ENCODE data around the gene FRY. TPM values are rescaled to one million over a fixed set of nuclear protein-coding genes. Genes with fewer than 3 reads are reported as not detected.
"Not testable (repeated sequence)": the region's sequence is repeated elsewhere in the genome, so short reads cannot be mapped to it uniquely, and the experiment has no call there.

The FRY gene
- total RNA-seq, 4 donors from 2014 or later, result 21.1 to 89.7 (median 34.4) TPM

DNA sequence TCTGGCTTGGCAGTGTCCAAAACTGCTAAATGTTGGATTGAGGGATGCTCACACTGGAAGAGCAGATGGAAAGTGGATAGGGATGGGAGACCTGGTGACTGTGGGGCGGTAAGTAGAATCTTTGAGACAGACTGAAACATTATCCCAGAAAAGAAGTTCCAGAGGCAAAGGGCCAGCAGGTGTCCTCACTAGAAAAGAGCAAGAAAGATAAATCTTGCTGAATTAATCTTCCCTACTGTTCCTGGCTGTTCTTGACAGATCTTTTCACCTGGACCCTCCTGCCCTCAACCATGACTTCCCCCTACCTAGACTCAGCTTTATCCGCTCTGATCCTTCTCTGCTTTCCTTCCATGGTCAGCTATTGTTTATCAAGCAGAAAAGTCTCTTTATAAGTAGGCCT lies 35.0 kb upstream of the FRY start:
- ATAC-seq (ENCODE audit: low FRiP score) (no peak), DNase-seq (ENCODE audit: low spot score) (no peak)
- no peak for TF ChIP-seq CTCF (IDR thresholded peaks at IDR 0.05)

DNA sequence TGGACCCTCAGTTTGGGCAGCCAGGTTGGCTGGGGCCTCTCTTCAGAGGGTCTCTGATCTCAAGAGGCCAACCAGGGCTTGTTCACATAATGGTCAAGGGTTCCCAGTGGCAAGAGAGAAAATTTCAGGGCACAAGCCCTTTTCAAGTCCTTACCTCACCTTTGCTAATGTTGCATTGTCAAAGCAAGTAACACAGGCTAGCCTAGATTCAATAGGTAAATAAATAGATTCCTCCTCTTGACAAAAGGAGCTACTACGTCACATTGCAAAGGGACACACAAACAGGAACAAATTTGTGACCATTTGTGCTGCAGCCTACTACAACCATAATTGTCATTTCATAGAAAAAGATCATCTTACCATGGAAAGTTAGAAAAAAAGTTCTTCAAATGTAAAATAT lies 33.9 kb upstream of the FRY start:
- ATAC-seq (ENCODE audit: low FRiP score), result no peak
- no peak for DNase-seq (ENCODE audit: low spot score)
- TF ChIP-seq CTCF (IDR thresholded peaks at IDR 0.05), result no peak

DNA sequence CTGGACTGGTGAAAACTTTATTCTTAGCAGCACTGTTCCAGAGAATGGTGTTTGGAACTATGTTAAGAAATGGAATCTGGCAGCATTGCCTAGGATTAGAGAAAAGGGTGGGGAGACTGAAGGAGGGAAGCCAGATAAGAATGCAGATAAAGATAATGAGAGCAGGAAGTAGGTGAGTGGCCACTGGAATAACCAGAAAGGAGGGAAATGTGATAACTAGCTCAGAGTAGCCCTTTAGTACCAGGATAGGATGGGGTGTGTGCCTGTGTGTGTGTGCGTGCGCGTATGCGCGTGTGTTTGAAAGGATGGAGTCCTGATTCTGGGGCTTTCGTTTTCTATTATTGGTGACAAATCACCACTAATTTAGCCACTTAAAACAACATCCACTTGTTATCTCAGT lies 33.4 kb upstream of the FRY start:
- ATAC-seq (ENCODE audit: low FRiP score) (no peak), DNase-seq (ENCODE audit: low spot score) (no peak)
- no peak for TF ChIP-seq CTCF (IDR thresholded peaks at IDR 0.05)

DNA sequence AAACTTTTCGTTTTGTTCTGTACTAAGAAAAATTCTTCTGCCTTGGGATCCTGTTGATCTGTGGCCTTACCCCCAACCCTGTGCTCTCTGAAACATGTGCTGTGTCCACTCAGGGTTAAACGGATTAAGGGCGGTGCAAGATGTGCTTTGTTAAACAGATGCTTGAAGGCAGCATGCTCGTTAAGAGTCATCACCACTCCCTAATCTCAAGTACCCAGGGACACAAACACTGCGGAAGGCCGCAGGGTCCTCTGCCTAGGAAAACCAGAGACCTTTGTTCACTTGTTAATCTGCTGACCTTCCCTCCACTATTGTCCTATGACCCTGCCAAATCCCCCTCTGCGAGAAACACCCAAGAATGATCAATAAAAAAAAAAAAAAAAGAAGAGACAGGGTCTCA lies 30.8 kb upstream of the FRY start:
- not testable (repeated sequence) for DNase-seq (ENCODE audit: low spot score); ATAC-seq (ENCODE audit: low FRiP score)

GRCh38 chr13:32001154-32001768 lies 30.3 kb upstream of the FRY start:
- ATAC-seq (ENCODE audit: low FRiP score), result no peak
- TF ChIP-seq CTCF (IDR thresholded peaks at IDR 0.05), result no peak
- no peak for DNase-seq (ENCODE audit: low spot score)

DNA sequence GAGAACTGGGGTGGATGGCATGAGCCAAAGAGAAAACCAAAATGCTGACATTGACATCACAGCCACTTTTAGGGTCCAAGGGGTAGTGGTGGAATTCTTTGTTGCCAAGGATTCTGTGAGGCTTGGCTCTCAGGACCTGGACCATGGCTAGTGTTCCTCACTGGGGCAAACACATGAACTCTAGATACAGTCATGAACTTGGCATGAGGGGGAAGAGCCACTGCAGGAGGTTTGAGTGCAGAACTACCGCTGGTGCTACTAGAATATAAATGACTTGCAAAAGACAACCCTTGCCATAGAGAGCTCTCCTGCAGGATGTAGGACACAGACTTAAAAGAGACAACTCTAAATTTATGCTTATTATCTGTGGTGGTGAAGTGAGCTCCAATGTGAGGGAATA lies 29.8 kb upstream of the FRY start:
- ATAC-seq (ENCODE audit: low FRiP score), result no peak
- no peak for TF ChIP-seq CTCF (IDR thresholded peaks at IDR 0.05)

DNA sequence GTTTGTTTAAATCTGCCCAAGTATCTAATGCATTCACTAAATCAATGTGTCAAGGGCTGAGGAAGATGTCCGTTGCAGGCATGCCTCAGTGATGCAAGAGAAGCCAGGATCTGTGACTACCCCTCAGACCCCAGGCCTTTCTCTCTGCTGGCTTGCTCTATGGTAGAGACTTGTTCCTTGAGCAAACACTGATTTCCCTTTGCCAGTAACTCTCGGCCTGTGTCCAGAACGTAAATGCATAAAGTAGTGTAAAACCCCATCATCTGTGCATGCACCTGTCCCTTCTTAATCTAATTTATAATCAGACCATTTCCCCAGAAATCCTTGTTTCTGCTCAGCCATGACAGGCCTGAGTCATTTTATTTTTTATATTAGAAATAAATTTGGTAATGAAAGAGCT lies 28.7 kb upstream of the FRY start:
- no peak for TF ChIP-seq CTCF (IDR thresholded peaks at IDR 0.05)

More for the DNA sequence above, 29.8 kb upstream of the FRY start:
- DNase-seq (ENCODE audit: low spot score), result no peak

GRCh38 chr13:32007494-32007893 lies 24.1 kb upstream of the FRY start:
- no peak for DNase-seq (ENCODE audit: low spot score)
- no peak for ATAC-seq (ENCODE audit: low FRiP score)
- no peak for TF ChIP-seq CTCF (IDR thresholded peaks at IDR 0.05)

More for the DNA sequence above, 28.7 kb upstream of the FRY start:
- no peak for DNase-seq (ENCODE audit: low spot score)
- ATAC-seq (ENCODE audit: low FRiP score), result no peak

Data from omental fat pad (tissue), 4 donors.